HepG2 (cell line): ENCODE data around the gene GPR62. TPM values are rescaled to one million over a fixed set of nuclear protein-coding genes. Genes with fewer than 3 reads are reported as not detected.

Source experiments
- ATAC-seq: fragments of 200-7000 bp; cut with Tn5 transposase; 3 replicates; pipeline ENCODE4 v1.9.1; 2020; ENCODE audit warnings: mild to moderate bottlenecking, moderate library complexity
- BruUV-seq: library from RNA; stranded (reverse); fragments of 400-500 nt; replicated peaks from 2 replicates; lab custom pipeline; 2021; lab: Mats Ljungman, UMichigan
- CTCF ChIA-PET: fragments of 300-600 bp; formaldehyde crosslinking; extraction: SDS; loops from one replicate; lab custom pipeline; 2021; ENCODE audit warnings: low total read pairs, inconsistent platforms, low intra/inter-chr PET ratio; lab: Yijun Ruan, JAX
- POLR2A ChIA-PET: fragments of 350-600 bp; sonication (Branson Sonifier 250); formaldehyde crosslinking; loops from one replicate; lab custom pipeline; 2020; ENCODE audit warnings: antibody characterized with exemption, inconsistent platforms; lab: Yijun Ruan, JAX
- DNase-seq: peaks from one replicate; pipeline ENCODE4 v3.0.0-alpha.2; 2015; ENCODE audit warnings: low spot score
- FAIRE-seq: peaks from 3 replicates; lab custom pipeline; 2011; peaks lifted over from hg19 to GRCh38; lab: Jason Lieb, UNC
- H2AFZ ChIP-seq: one replicate; pipeline ENCODE4 v1.6.1; 2011; ENCODE audit warnings: low read length, inconsistent platforms
- H3K27ac ChIP-seq: fragments of 300-600 bp; 3 replicates; pipeline ENCODE4 v1.8.0; 2011; ENCODE audit warnings: mixed run types, mild to moderate bottlenecking, mixed read lengths, low read length, inconsistent platforms; ENCODE audit not compliant: insufficient read depth; ENCODE audit errors: extremely low read length
- H3K27me3 ChIP-seq, 2 experiments: fragments of 200-600 bp in 1 of 2; 2 replicates in 1 of 2; 3 replicates in 1 of 2; pipeline versions ENCODE4 v1.6.0 to v1.8.0; 2011; ENCODE audit warnings: low read length in 2 of 2, mild to moderate bottlenecking in 2 of 2, moderate library complexity in 2 of 2, inconsistent platforms in 1 of 2; ENCODE audit not compliant: insufficient read depth in 2 of 2, control insufficient read depth in 1 of 2
- H3K36me3 ChIP-seq, 2 experiments: fragments of 200-600 bp in 1 of 2; replicated peaks in 1 of 2; 2 replicates in 1 of 2; 3 replicates in 1 of 2; pipeline versions ENCODE4 v1.5.1 to v1.8.0; 2011; ENCODE audit warnings: low read length in 2 of 2, inconsistent platforms in 1 of 2; ENCODE audit not compliant: insufficient read depth in 2 of 2, control insufficient read depth in 1 of 2
- H3K4me1 ChIP-seq: 2 replicates; pipeline ENCODE4 v1.5.1; 2012; ENCODE audit warnings: low read length, inconsistent platforms; ENCODE audit not compliant: insufficient read depth
- H3K4me2 ChIP-seq: 2 replicates; pipeline ENCODE4 v1.6.0; 2011; ENCODE audit warnings: low read depth, low read length, inconsistent platforms
- H3K4me3 ChIP-seq, 3 experiments: fragments of 200-600 bp in 1 of 3; sonication (generic), shearing (Covaris generic) in 1 of 3; replicated peaks in 1 of 3; 2 replicates each; pipeline ENCODE4 v1.5.1; 2011 to 2016; ENCODE audit warnings: low read length in 3 of 3, inconsistent platforms in 2 of 3, low read depth in 2 of 3, mild to moderate bottlenecking in 2 of 3, control low read depth in 1 of 3, mixed read lengths in 1 of 3; ENCODE audit not compliant: insufficient read depth in 1 of 3
- H3K79me2 ChIP-seq: one replicate; pipeline ENCODE4 v1.6.1; 2011; ENCODE audit warnings: low read length, inconsistent platforms; ENCODE audit not compliant: insufficient read depth
- H3K9ac ChIP-seq: 2 replicates; pipeline ENCODE4 v1.6.0; 2011; ENCODE audit warnings: mild to moderate bottlenecking, low read depth, low read length, inconsistent platforms; ENCODE audit not compliant: insufficient read depth
- H3K9me3 ChIP-seq: 2 replicates; pipeline ENCODE4 v1.5.1; 2012; ENCODE audit warnings: mild to moderate bottlenecking, low read length
- H4K20me1 ChIP-seq: 2 replicates; pipeline ENCODE4 v1.6.0; 2011; ENCODE audit warnings: inconsistent platforms, mild to moderate bottlenecking, low read length, moderate library complexity; ENCODE audit not compliant: insufficient read depth
- BCL6 ChIP-seq: IDR thresholded peaks from 2 replicates; pipeline ENCODE4 v1.6.1; 2016; ENCODE audit warnings: missing genetic modification reagents, missing compliant biosample characterization
- BORCS8-MEF2B ChIP-seq: sonication (generic); formaldehyde crosslinking; IDR thresholded peaks from 2 replicates; pipeline ENCODE4 v1.8.0; 2022; ENCODE audit warnings: mild to moderate bottlenecking, missing genetic modification reagents
- HMG20B ChIP-seq: conservative IDR thresholded peaks from 2 replicates; pipeline ENCODE4 v1.6.1; 2016; ENCODE audit warnings: missing genetic modification reagents, missing compliant biosample characterization
- PHF5A ChIP-seq: IDR thresholded peaks from one replicate; pipeline ENCODE4 v1.6.1; 2018; ENCODE audit warnings: low read depth, missing genetic modification reagents; ENCODE audit not compliant: unreplicated experiment
- RFXAP ChIP-seq: sonication (generic); formaldehyde crosslinking; IDR thresholded peaks from 2 replicates; pipeline ENCODE4 v1.4.0; 2020; ENCODE audit warnings: missing genetic modification reagents, borderline replicate concordance
- SIX1 ChIP-seq: sonication (generic); formaldehyde crosslinking; IDR thresholded peaks from 2 replicates; pipeline ENCODE4 v1.4.0; 2020; ENCODE audit warnings: missing genetic modification reagents, borderline replicate concordance
- SNRNP70 ChIP-seq: fragments of 200-400 bp; formaldehyde crosslinking; IDR thresholded peaks from 2 replicates; pipeline ENCODE4 v1.6.1; 2017; ENCODE audit warnings: mild to moderate bottlenecking, low read depth, low read length, moderate library complexity
- TCF12 ChIP-seq, 2 experiments: fragments of 450-650 bp in 1 of 2; sonication (generic) in 1 of 2; formaldehyde crosslinking in 1 of 2; IDR thresholded peaks; 2 replicates each; pipeline versions ENCODE4 v1.6.1 to v1.8.0; 2017 to 2022; ENCODE audit warnings: antibody characterized with exemption in 1 of 2, mild to moderate bottlenecking in 1 of 2, missing genetic modification reagents in 1 of 2, moderate library complexity in 1 of 2
- ZBTB38 ChIP-seq: sonication (generic); formaldehyde crosslinking; IDR thresholded peaks from 2 replicates; pipeline ENCODE4 v1.5.1; 2020; ENCODE audit warnings: mild to moderate bottlenecking, missing genetic modification reagents
- ZBTB42 ChIP-seq: sonication (generic); formaldehyde crosslinking; IDR thresholded peaks from 2 replicates; pipeline ENCODE4 v1.5.0; 2020; ENCODE audit warnings: mild to moderate bottlenecking, missing genetic modification reagents
- ZNF598 ChIP-seq: sonication (generic); formaldehyde crosslinking; IDR thresholded peaks from 2 replicates; pipeline ENCODE4 v1.5.1; 2020; ENCODE audit warnings: mild to moderate bottlenecking, missing genetic modification reagents, borderline replicate concordance
- ZNF616 ChIP-seq: sonication (generic); formaldehyde crosslinking; IDR thresholded peaks from 2 replicates; pipeline ENCODE4 v1.5.0; 2020; ENCODE audit warnings: low read depth, mild to moderate bottlenecking, missing genetic modification reagents
- WGBS: methylation state at CpG from one replicate; pipeline ENCODE4 v1.1.6; 2017; ENCODE audit warnings: low lambda C conversion rate; 5-methylcytosine and 5-hydroxymethylcytosine counted together
- in situ Hi-C: cut with HindIII; loops from 2 replicates; pipeline ENCODE4 v1.10.0; 2017; ENCODE audit warnings: low pct_unique_long_range_greater_than_20kb; ENCODE audit not compliant: extremely low pct_ligation_motif_present
- intact Hi-C: fragments of 100-400 bp; cut with micrococcal nuclease; formaldehyde crosslinking; loops from one replicate; pipeline ENCODE4 v1.10.0; 2022; ENCODE audit not compliant: unreplicated experiment
- polyA plus RNA-seq, 8 experiments: library from polyadenylated mRNA; depleted of rRNA in 3 of 8; stranded (reverse) in 7 of 8; unstranded in 1 of 8; fragments of >200 nt; fragmentation: Illumina TruSeq in 4 of 8; extraction: Trizol in 4 of 8; gene quantifications; 2 replicates each; pipeline versions ENCODE4 v1.2.1 to v1.2.3, GENCODE V29; 2011 to 2016; ENCODE audit warnings: low read depth in 4 of 8, missing spikeins in 1 of 8, mixed read lengths in 1 of 8; ENCODE audit not compliant: insufficient read depth in 1 of 8
- total RNA-seq, 5 experiments: library from RNA; depleted of rRNA; stranded (reverse); fragments of >200 nt; fragmentation: Illumina TruSeq; extraction: Trizol; gene quantifications; 2 replicates each; pipeline ENCODE4 v1.2.3, GENCODE V29; 2016; ENCODE audit warnings: low read depth in 1 of 5
- TF ChIP-seq, protein P1 (sequence below): sonication (generic); formaldehyde crosslinking; IDR thresholded peaks from 2 replicates; pipeline ENCODE4 v1.8.1; 2022; ENCODE audit warnings: mild to moderate bottlenecking, missing genetic modification reagents
- TF ChIP-seq, protein P2 (sequence below): sonication (generic); formaldehyde crosslinking; IDR thresholded peaks from 2 replicates; pipeline ENCODE4 v1.5.1; 2020; ENCODE audit warnings: missing genetic modification reagents, mild to moderate bottlenecking, borderline replicate concordance
- TF ChIP-seq, protein P3 (sequence below): sonication (generic); formaldehyde crosslinking; IDR thresholded peaks from 2 replicates; pipeline ENCODE4 v1.4.0; 2020; ENCODE audit warnings: missing genetic modification reagents
- TF ChIP-seq, protein P4 (sequence below): sonication (generic); formaldehyde crosslinking; IDR thresholded peaks from 2 replicates; pipeline ENCODE4 v1.4.0; 2020; ENCODE audit warnings: low read depth, mild to moderate bottlenecking, missing genetic modification reagents

GPR62 gene
- total and polyA plus RNA-seq, 2 of the 13 experiments (the other 11 are each of a cell fraction or from before 2014, with no cell fraction given), result not detected

DNA sequence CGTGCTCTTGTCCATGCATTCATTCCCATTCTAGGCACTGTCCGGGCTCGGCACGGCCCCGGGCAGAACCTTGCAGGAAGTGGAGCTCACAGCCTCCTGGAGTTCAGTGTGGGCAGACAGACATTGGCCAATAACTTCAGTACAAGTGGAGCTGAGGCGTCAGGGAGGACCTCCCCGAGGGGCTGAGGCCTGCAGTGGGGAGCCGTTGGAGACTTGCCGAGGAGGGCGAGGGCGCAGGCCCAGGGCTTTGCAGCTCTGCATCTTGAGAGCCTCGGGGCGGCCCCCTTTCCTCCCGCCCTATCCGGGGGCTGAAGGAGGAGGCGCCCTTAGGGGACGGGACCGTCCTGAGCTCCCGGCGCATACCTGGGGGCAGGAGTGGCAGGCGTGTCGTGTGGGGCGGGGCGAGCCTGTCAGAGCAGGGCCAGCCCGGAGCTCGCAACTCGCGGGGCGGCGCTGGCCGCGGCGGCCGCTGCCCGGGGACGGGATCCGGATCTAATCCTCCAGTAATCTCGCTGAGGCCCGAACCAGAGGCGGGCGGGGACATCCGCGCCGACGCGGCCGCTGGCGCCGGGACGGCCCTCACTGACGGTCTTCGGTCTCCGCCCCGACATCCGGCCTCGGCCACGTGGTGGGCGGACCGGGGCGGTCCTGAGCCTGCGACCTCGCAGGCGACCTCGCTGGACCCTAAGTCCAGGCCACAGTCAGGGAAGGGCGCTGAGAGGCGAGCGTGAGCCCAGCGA lies 27.8 kb downstream of the GPR62 start, which contains the start of gene ACY1:
ACY1 (plus strand) TSS at position 698 of the 740 bp plus-strand sequence. CDS start 530 bp downstream, outside the sequence.
- CTCF ChIA-PET, result interaction anchor here (2.2 to 2.6 kb wide), 2 partner anchors 9 to 41 kb away, joined by 12 to 19 read pairs; partner anchors contain the start of genes ABHD14B, PARP3 and RRP9
- Histone ChIP-seq H3K36me3 (no peaks in the 10 kb centered on the region; a peak in 1 of 5 replicates), H3K9me3 (no peaks in the 10 kb centered on the region), H3K4me3 (peak within 1 kb of the TSS; percentile 70 to 83 (median 73)), H3K4me1 (peaks cover 51% of the 10 kb centered on the region), H4K20me1 (no peaks in the 10 kb centered on the region), H3K4me2 (peak within 1 kb of the TSS; percentile 98), H3K79me2 (peaks cover 17% of the 10 kb centered on the region), H2AFZ (no peak within 1 kb of the TSS), H3K27ac (peak within 1 kb of the TSS; percentile 94), H3K27me3 (no peaks in the 10 kb centered on the region), H3K9ac (peak within 1 kb of the TSS; percentile 89)
- FAIRE-seq, result peak; percentile 18
- peak; percentile 80 for ATAC-seq
- DNase-seq, result peak; percentile 87
- intact Hi-C loops (loop anchor here (2.0 kb wide), 1 partner anchor 40 kb away; the partner anchor contains the start of gene PARP3), in situ Hi-C loops (no loop called here)
- 1% methylated on average over 6 of the region's 68 CpGs for WGBS
- POLR2A ChIA-PET, result interaction anchor here (0.8 to 6.4 kb wide), 15 partner anchors 9 to 484 kb away, joined by 3 to 187 read pairs (median 6); partner anchors contain the start of genes ABHD14A, ABHD14B, PARP3 and PCBP4
- BruUV-seq, result no TSS peak
- TF ChIP-seq, protein P1, sequence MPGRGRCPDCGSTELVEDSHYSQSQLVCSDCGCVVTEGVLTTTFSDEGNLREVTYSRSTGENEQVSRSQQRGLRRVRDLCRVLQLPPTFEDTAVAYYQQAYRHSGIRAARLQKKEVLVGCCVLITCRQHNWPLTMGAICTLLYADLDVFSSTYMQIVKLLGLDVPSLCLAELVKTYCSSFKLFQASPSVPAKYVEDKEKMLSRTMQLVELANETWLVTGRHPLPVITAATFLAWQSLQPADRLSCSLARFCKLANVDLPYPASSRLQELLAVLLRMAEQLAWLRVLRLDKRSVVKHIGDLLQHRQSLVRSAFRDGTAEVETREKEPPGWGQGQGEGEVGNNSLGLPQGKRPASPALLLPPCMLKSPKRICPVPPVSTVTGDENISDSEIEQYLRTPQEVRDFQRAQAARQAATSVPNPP (CRISPR knock-in tag), result no peak; the same call in 1 of the 2 replicates
- no peak for TF ChIP-seq RFXAP (CRISPR knock-in tag)
- TF ChIP-seq SNRNP70, result no peak
- TF ChIP-seq, protein P2, sequence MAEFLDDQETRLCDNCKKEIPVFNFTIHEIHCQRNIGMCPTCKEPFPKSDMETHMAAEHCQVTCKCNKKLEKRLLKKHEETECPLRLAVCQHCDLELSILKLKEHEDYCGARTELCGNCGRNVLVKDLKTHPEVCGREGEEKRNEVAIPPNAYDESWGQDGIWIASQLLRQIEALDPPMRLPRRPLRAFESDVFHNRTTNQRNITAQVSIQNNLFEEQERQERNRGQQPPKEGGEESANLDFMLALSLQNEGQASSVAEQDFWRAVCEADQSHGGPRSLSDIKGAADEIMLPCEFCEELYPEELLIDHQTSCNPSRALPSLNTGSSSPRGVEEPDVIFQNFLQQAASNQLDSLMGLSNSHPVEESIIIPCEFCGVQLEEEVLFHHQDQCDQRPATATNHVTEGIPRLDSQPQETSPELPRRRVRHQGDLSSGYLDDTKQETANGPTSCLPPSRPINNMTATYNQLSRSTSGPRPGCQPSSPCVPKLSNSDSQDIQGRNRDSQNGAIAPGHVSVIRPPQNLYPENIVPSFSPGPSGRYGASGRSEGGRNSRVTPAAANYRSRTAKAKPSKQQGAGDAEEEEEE, result no peak
- TF ChIP-seq, protein P3, sequence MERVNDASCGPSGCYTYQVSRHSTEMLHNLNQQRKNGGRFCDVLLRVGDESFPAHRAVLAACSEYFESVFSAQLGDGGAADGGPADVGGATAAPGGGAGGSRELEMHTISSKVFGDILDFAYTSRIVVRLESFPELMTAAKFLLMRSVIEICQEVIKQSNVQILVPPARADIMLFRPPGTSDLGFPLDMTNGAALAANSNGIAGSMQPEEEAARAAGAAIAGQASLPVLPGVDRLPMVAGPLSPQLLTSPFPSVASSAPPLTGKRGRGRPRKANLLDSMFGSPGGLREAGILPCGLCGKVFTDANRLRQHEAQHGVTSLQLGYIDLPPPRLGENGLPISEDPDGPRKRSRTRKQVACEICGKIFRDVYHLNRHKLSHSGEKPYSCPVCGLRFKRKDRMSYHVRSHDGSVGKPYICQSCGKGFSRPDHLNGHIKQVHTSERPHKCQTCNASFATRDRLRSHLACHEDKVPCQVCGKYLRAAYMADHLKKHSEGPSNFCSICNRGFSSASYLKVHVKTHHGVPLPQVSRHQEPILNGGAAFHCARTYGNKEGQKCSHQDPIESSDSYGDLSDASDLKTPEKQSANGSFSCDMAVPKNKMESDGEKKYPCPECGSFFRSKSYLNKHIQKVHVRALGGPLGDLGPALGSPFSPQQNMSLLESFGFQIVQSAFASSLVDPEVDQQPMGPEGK, result peak; percentile 97
- TF ChIP-seq PHF5A (CRISPR knock-in tag), result peak; percentile 42
- no peak for TF ChIP-seq TCF12 (IDR thresholded peaks at IDR 0.05)
- TF ChIP-seq TCF12 (CRISPR knock-in tag; IDR thresholded peaks at IDR 0.05), result peak; percentile 68; the same call in 1 of the 2 replicates
- TF ChIP-seq BCL6 (CRISPR knock-in tag), result peak; percentile 57
- peak; percentile 82; the same call in 1 of the 2 replicates for TF ChIP-seq BORCS8-MEF2B (CRISPR knock-in tag)
- peak; percentile 63 for TF ChIP-seq ZBTB38
- peak; percentile 15; the same call in 1 of the 2 replicates for TF ChIP-seq ZNF598 (CRISPR knock-in tag)
- TF ChIP-seq HMG20B (CRISPR knock-in tag), result no peak
- TF ChIP-seq, protein P4, sequence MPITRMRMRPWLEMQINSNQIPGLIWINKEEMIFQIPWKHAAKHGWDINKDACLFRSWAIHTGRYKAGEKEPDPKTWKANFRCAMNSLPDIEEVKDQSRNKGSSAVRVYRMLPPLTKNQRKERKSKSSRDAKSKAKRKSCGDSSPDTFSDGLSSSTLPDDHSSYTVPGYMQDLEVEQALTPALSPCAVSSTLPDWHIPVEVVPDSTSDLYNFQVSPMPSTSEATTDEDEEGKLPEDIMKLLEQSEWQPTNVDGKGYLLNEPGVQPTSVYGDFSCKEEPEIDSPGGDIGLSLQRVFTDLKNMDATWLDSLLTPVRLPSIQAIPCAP (CRISPR knock-in tag), result peak; percentile 94; the same call in 1 of the 2 replicates
- TF ChIP-seq ZNF616 (CRISPR knock-in tag), result peak; percentile 70; the same call in 1 of the 2 replicates
- TF ChIP-seq ZBTB42 (CRISPR knock-in tag), result peak; percentile 75
- no peak for TF ChIP-seq SIX1 (CRISPR knock-in tag)
